ENCODE measurements around the gene PSG7.
"Not testable (repeated sequence)": the region's sequence is repeated elsewhere in the genome, so short reads cannot be mapped to it uniquely, and the experiment has no call there.

Gene PSG7

DNA sequence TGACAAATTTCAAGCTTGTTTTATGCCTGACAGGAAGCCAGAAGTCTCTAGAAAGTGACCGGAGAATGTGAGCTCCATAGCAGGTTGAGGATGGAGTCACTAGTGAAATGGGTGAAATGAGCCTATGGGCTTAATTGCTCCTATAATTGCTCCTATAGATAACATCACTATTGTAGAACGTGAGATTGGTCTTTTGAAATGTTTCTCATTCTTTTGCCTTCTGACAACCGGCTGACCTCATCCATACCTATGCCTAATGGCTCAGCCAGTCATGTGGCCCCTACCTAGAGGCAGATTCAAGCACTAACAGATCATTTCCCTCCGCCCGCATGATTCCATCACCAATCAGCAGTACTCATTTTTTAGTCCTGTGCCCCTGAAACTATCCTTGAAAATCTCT lies 23.5 kb downstream of the PSG7 start:
- DNase-seq, result not testable (repeated sequence)

GRCh38 chr19:42912941-42913340 lies 24.1 kb downstream of the PSG7 start:
- not testable (repeated sequence) for DNase-seq

DNA sequence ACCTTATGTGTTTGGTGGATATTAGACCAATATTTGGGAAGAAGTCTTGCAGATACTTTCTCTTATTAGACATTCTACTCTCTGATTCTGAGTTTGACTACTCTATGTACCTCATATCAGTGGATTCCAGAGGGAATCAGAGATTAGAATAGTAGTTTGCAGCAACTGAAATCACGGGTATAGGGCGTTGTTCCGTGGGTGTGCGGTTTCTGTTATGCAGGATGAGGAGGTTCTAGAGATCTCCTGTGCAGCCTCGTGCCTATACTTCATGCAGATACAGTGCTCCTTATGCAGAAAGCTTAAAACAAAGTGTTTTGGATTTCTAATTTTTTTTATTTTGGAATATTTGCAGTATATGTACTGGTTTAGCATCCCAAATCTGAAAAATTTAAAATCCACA lies 25.3 kb downstream of the PSG7 start:
- DNase-seq, result not testable (repeated sequence)

GRCh38 chr19:42906162-42906561 lies 30.8 kb downstream of the PSG7 start:
- not testable (repeated sequence) for DNase-seq

- DNase-seq, result not testable (repeated sequence)
Observed at GRCh38 chr19:42900561-42900960, 36.4 kb downstream of the PSG7 start.

DNA sequence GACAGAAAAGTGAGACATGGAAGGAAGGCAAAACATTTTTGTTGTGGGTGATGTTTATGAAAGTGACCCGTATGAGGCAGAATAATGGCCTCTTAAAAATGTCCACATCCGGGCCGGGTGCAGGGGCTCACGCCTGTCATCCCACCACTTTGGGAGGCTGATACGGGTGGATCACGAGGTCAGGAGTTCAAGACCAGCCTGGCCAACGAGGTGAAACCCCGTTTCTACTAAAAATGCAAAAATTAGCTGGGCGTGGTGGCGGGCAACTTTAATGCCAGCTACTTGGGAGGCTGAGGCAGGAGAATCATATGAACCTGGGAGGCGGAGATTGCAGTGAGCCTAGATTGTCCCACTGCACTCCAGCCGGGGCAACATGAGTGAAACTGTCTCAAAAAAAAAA lies 37.3 kb downstream of the PSG7 start:
- not testable (repeated sequence) for DNase-seq

DNA sequence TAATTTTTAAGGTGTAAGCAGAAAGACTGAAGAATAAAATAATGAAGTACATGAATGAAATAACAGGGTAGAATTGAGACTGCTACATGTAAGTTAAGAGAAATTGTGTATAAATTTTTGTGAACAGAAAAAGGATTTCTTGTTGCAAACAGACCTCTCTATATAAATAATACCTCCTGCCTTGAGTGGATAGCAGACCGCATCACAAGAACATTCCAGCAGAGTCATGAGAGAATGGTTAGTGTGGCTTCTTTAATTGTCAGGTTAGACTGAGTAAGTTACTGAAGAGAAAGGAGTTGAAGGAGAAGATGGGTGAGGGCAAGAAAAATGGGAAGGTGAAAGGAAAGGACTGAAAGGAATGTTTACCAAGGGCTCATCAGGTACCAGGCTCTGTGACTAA lies 37.9 kb downstream of the PSG7 start:
- not testable (repeated sequence) for DNase-seq

DNA sequence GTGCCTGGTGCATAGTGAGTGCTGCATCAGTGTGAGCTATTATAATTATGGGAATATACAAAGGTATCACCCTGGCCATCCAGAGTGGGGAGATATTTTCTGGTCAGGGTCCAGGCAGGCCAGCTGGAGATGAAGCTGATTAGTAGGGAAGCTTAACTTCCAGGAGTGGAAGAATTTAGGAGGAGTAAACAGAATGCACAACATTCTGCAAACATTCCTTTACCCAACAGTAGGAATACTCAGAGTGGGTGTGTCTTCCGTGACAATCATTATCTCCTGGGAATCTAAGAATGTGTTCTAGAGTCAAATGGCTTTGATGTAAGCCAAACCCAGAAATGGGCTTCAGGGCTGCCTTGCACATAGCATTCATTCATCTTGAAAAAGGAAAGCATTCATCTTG lies 38.4 kb downstream of the PSG7 start:
- not testable (repeated sequence) for DNase-seq

- not testable (repeated sequence) for DNase-seq
Observed at GRCh38 chr19:42897729-42898128, 39.3 kb downstream of the PSG7 start.

DNA sequence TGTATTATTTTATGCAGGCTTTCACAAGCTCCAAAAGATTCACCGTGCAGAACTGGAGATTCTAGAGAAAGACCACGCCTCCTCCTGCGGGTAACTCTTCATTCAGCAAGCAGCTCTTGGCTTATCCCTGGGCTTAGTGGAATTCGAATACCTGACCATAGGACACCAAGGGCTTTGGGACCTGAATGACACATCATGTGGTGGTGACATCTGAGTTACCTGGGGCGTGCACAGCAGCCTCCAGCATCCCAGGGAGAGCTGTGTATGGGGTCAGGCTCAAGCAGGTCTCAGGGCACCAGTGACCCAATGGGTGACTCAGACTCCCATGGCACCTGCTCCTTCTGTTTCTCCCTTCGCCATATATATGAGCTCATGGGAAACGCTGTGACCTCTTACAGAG lies 46.6 kb downstream of the PSG7 start:
- DNase-seq, result not testable (repeated sequence)

DNA sequence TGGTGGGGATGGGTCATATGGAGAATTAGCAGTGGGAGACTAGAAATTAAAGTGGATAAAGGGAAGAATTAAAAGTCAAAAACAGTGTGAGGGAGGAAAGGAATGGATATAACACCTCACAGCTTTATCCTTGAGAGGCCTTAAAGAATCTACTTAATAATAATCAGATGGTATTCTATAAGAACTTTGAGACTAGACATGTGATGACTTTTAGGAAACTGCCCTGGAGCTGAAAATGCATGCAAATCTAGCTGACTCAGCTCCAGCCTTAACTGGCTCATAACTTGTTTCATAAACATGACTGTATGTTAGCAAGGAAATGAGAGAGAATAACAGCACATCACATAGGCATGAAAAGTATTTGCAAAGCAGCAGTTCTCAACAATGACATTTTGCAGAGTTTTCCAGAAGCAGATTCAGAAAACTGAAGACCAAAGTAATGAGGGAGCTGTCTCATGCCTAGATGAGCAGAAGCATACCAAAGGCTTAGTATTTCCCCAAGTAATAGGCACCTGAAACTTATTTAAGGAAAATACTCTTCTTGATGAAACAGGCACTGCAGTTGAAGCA lies 49.0 kb downstream of the PSG7 start:
- not testable (repeated sequence) for DNase-seq

DNA sequence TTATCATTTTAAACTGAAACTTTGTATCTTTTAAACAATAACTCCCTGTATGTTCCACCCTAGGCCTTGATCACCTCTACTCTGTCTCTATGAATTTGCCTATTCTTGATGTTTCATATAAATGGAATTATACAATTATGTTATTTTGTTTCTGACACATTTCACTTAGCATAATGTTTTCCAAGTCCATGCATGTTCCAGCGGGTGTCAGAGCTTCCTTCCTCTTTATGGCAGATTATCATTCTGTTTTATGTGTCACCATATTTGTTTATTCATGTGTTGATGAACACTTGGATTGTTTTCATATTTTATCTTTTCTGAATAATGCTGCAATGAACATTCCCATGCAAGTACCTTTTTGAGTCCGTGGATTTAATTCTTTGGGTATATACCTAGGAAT lies 54.3 kb downstream of the PSG7 start:
- DNase-seq, result not testable (repeated sequence)

DNA sequence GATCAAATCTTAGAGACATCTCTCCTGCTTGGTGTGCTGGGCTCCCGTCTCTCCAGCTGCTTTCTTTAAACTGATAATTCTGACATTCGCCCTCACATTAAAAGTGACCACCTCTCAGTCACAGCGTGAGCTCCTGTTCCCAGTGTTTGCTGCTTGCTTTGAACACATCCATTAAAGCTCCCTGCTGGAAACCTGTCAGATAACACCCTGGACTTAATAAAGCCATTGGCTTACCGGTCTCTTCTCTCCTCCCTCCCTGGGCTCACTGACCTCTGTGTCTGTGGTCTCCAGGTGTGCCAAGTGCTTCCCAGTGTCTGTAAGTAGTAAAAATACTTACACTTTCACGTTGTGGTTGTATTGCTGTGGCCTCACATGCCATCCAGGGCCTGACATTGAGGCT lies 55.0 kb downstream of the PSG7 start:
- DNase-seq, result not testable (repeated sequence)

DNA sequence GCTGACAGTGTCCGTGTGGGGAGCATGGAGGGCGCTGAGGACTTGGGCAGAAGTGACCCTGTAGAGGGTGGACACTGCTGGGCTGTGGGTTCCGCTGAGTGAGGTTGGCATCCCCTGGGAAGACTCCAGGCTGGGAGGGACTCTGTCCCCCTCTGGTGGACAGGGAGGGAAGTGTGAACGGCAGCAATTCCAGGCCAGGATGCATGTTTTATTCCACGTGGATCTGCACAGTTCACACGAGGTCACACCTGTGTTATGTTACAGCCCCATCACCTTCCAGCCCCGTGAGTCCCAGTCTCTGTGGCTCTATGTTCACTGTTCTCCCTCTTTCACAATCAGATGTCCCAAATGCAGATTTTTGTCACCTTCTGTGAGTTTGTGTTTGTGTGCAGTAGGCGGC lies 55.7 kb downstream of the PSG7 start:
- not testable (repeated sequence) for DNase-seq

GRCh38 chr19:42880621-42881020 lies 56.4 kb downstream of the PSG7 start:
- DNase-seq, result not testable (repeated sequence)

DNA sequence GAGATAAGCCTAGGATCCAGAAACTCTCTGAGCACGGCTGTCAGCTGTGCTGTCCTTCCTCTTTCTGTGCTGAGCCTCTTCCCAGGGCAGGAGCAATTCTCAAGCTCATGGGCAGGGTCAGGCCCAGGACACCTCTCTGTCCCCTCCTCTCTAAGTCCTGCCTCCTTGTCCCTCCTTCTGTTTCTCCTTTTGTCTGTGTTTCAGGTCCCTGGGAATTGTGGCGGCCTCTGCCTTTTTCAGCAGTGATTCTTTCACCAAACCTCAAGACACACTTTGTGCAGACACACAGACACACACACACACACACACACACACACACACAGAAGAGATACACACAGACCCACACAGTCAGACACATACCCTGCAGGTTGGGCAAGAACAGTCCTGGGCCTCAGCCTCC lies 57.4 kb downstream of the PSG7 start, which contains the start of gene PSG1:
PSG1 (minus strand) TSS at position 101 of the 400 bp plus-strand sequence. CDS start 132 bp downstream, outside the sequence.
- DNase-seq, result no peak

- not testable (repeated sequence) for DNase-seq
Observed at GRCh38 chr19:42876596-42876995, 60.4 kb downstream of the PSG7 start.

- not testable (repeated sequence) for DNase-seq
Observed at GRCh38 chr19:42875881-42876280, 61.1 kb downstream of the PSG7 start.

- not testable (repeated sequence) for DNase-seq
Observed at GRCh38 chr19:42874901-42875813, 61.9 kb downstream of the PSG7 start.

- not testable (repeated sequence) for DNase-seq
Observed at GRCh38 chr19:42874136-42874535, 62.9 kb downstream of the PSG7 start.

Data from stimulated activated CD8-positive, alpha-beta memory T cell treated with anti-CD3 and anti-CD28 coated beads, Interleukin-4, amount 100 ng/mL, for 48 hours (primary cell).